T-cell (primary cell): ENCODE measurements around the gene AIRE. TPM values are rescaled to one million over a fixed set of nuclear protein-coding genes. Genes with fewer than 3 reads are reported as not detected.
A peak's percentile ranks its signal among the peaks of the same experiment; 100 is the strongest.

ENCODE experiments used
- ATAC-seq, 4 experiments: fragments of 200-7000 bp in 3 of 4; fragments of 150-1000 bp in 1 of 4; cut with Tn5 transposase; replicated peaks in 1 of 4; 1 replicate in 3 of 4; 2 replicates in 1 of 4; pipeline ENCODE4 v1.10.0; 2021; ENCODE audit warnings: moderate library complexity in 3 of 4, mild to moderate bottlenecking in 2 of 4, moderate number of reproducible peaks in 1 of 4
- CTCF ChIA-PET, 2 donors: fragments of 300-600 bp; sonication (Branson Sonifier 250); formaldehyde crosslinking; loops; one replicate each; lab custom pipeline; 2022; ENCODE audit warnings: antibody characterized with exemption in 2 of 2; lab: Charles Lee
- POLR2A ChIA-PET, 2 donors: fragments of 300-600 bp; sonication (Branson Sonifier 250); formaldehyde crosslinking; loops; one replicate each; lab custom pipeline; 2022; ENCODE audit warnings: antibody characterized with exemption in 2 of 2; lab: Charles Lee
- DNase-seq, 35 experiments: peaks; one replicate each; pipeline versions ENCODE4 v3.0.0 to v3.0.0-alpha.2; 2013 to 2023
- H3K27ac ChIP-seq: one replicate; pipeline ENCODE4 v1.5.1; 2013; ENCODE audit warnings: low read length
- H3K27me3 ChIP-seq, 2 experiments: replicated peaks in 1 of 2; 1 replicate in 1 of 2; 2 replicates in 1 of 2; pipeline versions ENCODE4 v1.6.1 to v1.7.0; 2013; ENCODE audit warnings: low read length in 1 of 2, mixed read lengths in 1 of 2; ENCODE audit not compliant: control insufficient read depth in 2 of 2, insufficient read depth in 2 of 2; ENCODE audit errors: extremely low read depth in 1 of 2
- H3K36me3 ChIP-seq, 2 donors: 1 replicate in 1 of 2; 2 replicates in 1 of 2; pipeline versions ENCODE4 v1.6.1 to v1.7.0; 2013; ENCODE audit warnings: low read length in 1 of 2; ENCODE audit not compliant: control insufficient read depth in 2 of 2, insufficient read depth in 1 of 2; ENCODE audit errors: extremely low read depth in 1 of 2
- H3K4me1 ChIP-seq, 2 experiments: 1 replicate in 1 of 2; 2 replicates in 1 of 2; pipeline versions ENCODE4 v1.6.1 to v1.7.0; 2013; ENCODE audit warnings: low read length in 2 of 2, mixed read lengths in 1 of 2; ENCODE audit not compliant: insufficient read depth in 2 of 2, control insufficient read depth in 1 of 2; ENCODE audit errors: extremely low read depth in 1 of 2
- H3K4me3 ChIP-seq, 2 donors: 1 replicate in 1 of 2; 2 replicates in 1 of 2; pipeline versions ENCODE4 v1.5.1 to v1.7.0; 2013; ENCODE audit warnings: mild to moderate bottlenecking in 2 of 2, low read length in 1 of 2, moderate library complexity in 1 of 2; ENCODE audit not compliant: control insufficient read depth in 1 of 2; ENCODE audit errors: extremely low read depth in 1 of 2
- H3K9me3 ChIP-seq: 2 replicates; pipeline ENCODE4 v1.7.0; 2013
- H3K27ac Mint-ChIP-seq, 2 donors: one replicate each; pipeline ENCODE4 v1.8.0; 2020 to 2021; ENCODE audit warnings: mild to moderate bottlenecking in 2 of 2, mixed read lengths in 2 of 2
- H3K27me3 Mint-ChIP-seq, 2 donors: one replicate each; pipeline ENCODE4 v1.8.0; 2021 to 2022; ENCODE audit warnings: mixed read lengths in 2 of 2
- H3K36me3 Mint-ChIP-seq: one replicate; pipeline ENCODE4 v1.8.0; 2021; ENCODE audit warnings: mixed read lengths
- H3K4me1 Mint-ChIP-seq, 3 donors: one replicate each; pipeline ENCODE4 v1.8.0; 2020 to 2022; ENCODE audit warnings: mixed read lengths in 3 of 3, mild to moderate bottlenecking in 1 of 3
- H3K4me3 Mint-ChIP-seq, 3 donors: one replicate each; pipeline ENCODE4 v1.8.0; 2020 to 2022; ENCODE audit warnings: mild to moderate bottlenecking in 3 of 3, mixed read lengths in 3 of 3, moderate library complexity in 3 of 3
- H3K9me3 Mint-ChIP-seq, 3 donors: one replicate each; pipeline ENCODE4 v1.8.0; 2020 to 2022; ENCODE audit warnings: mixed read lengths in 3 of 3
- WGBS: methylation state at CpG from one replicate; pipeline ENCODE4 v1.1.5; 2013; ENCODE audit warnings: missing lambda C conversion rate; ENCODE audit not compliant: insufficient coverage; 5-methylcytosine and 5-hydroxymethylcytosine counted together
- total RNA-seq, 35 experiments: library from RNA in 6 of 35; stranded (reverse) in 6 of 35; fragments of 120-200 nt in 1 of 35; gene quantifications; one replicate each; pipeline versions ENCODE4 v1.2.1 to v1.2.4 and lab custom pipeline; 2013 to 2026

The AIRE gene
- total RNA-seq, 5 donors from 2014 or later (not counting 1 experiment from before 2014, with no cell fraction given): 0.10 to 1.2 (median 0.47) TPM; not detected in 1

DNA sequence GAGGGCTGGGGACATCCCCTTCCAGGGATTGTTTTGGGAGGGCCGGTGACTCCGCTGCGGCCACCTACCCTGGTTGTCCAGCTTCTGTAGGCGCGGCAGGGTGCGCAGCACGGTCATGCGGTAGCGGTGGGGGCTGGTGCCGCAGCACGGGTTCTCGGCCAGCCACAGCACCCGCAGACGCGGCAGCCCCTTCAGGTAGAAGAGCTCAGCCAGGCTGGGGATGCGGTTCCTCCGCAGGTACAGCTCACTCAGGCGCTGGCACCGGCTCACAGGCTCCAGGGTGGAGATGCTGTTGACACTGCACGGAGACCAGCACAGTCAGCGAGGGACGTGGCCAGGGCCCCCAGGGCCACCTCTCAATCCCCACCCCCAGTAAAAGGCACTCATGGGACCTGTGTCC lies 47.3 kb downstream of the AIRE start:
- ChIA-PET POLR2A (no interaction called here), CTCF (no interaction called here)
- Histone ChIP-seq H3K27ac (no peak overlapping the region), H3K9me3 (no peaks in the 10 kb centered on the region), H3K4me3 (no peak overlapping the region), H3K36me3 (peaks cover 5 to 24% of the 10 kb centered on the region in 2 donors), H3K27me3 (no peaks in the 10 kb centered on the region), H3K4me1 (peaks cover 0 to 5% of the 10 kb centered on the region in 2 experiments)
- 98% methylated on average over 19 of the region's 22 CpGs for WGBS
- Mint-ChIP-seq H3K9me3 (no peaks in the 10 kb centered on the region), H3K36me3 (peaks cover 9% of the 10 kb centered on the region), H3K4me1 (peaks cover 4 to 7% (median 6%) of the 10 kb centered on the region in 3 donors), H3K4me3 (no peak overlapping the region), H3K27ac (no peak overlapping the region), H3K27me3 (no peaks in the 10 kb centered on the region)
- ATAC-seq (no peak), DNase-seq (no peak)

DNA sequence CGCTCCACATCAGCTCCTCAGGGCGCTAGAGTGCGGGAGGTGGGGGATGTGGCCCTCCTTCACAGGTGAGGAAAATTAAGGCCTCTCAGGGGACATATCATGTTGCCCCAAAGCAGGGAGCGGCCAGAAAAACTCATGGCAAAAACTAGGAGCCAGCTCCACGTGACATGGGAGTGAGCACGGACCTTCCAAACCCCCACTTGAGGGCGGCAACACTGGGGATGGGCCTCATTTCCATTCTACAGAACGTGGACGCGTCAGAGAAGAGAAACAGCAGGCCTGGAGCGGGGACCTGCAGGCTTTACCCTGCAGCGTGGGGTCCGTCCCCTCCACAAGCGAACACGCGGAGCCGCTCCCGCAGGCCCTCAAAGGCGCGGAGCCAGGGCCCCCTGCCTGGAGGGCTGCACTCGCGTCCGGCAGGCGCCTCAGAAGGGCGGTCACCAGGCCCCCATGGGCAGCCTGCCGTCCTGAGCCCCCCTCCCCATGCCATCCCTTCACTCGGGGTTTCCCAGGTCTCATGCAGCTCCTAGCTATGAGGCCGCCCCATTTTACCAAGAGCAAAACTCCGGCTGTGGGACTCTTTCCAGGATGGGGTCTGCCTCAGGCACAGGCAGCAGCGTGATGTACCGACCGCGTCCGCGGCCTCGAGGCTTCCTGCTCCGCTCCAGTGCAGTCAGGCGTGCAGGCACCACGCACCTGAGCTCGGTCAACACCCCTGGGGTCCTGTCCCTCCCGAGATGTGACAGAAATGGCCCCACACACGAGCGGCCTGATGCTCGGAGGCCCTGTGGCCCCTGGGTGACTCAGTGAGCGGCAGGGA lies 48.0 kb downstream of the AIRE start:
- Histone ChIP-seq H3K27me3 (no peaks in the 10 kb centered on the region), H3K4me3 (no peak overlapping the region), H3K36me3 (peaks cover 5 to 24% of the 10 kb centered on the region in 2 donors), H3K27ac (no peak overlapping the region), H3K9me3 (no peaks in the 10 kb centered on the region), H3K4me1 (peaks cover 0 to 11% of the 10 kb centered on the region in 2 experiments)
- 88% methylated on average over 41 of the region's 45 CpGs for WGBS
- H3K27ac Mint-ChIP-seq: no peak overlapping the region
- no peaks in the 10 kb centered on the region for H3K27me3 Mint-ChIP-seq
- ChIA-PET POLR2A (interaction anchor here in 1 of 2 donors (0.6 kb wide), 1 partner anchor 60 kb away, joined by 4 read pairs; no protein-coding TSS in a partner anchor), CTCF (interaction anchor here in 1 of 2 donors (0.6 kb wide), 1 partner anchor 29 kb away, joined by 3 read pairs; no protein-coding TSS in a partner anchor)
- H3K36me3 Mint-ChIP-seq: peaks cover 9% of the 10 kb centered on the region
- peaks cover 4 to 8% (median 8%) of the 10 kb centered on the region in 3 donors for H3K4me1 Mint-ChIP-seq
- no peak for ATAC-seq
- H3K9me3 Mint-ChIP-seq: no peaks in the 10 kb centered on the region
- DNase-seq: no peak
- H3K4me3 Mint-ChIP-seq: no peak overlapping the region

DNA sequence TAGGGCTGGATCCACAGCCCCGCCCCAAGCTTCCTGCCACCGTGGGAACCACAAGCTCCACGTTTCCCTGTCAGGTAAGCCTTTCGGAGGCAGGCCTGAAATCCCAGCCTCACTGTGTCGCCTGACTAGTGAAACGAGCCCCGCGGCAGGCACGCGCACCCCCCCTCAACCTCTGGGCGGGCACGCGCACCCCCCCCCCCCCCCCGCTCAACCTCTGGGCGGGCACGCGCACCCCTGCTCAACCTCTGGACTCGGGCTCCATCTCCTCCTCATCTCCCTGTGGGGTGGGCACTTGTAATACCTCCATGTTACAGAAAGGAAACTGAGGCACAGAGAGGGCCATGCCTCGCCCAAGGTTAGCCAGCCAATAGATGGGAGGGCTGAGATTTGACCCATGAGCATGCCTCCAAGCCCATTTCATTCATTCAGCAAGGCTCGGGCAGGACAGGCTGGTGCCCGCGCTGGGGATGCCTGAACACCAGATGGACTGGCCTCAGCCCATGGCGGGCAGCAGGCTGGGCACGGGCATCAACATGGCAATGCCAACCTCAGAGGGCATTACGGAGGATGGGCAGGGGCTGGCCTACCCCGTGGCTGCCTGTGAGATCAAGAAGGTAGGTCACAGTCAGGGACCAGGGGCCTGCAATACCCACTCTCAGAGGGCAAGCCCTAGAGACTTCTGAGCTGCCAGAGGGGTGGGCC lies 48.8 kb downstream of the AIRE start:
- 84% methylated on average over 11 of the region's 26 CpGs for WGBS
- Histone ChIP-seq H3K27me3 (no peaks in the 10 kb centered on the region), H3K27ac (no peak overlapping the region), H3K9me3 (no peaks in the 10 kb centered on the region), H3K4me3 (no peak overlapping the region), H3K4me1 (peaks cover 0 to 12% of the 10 kb centered on the region in 2 experiments), H3K36me3 (peaks cover 5 to 24% of the 10 kb centered on the region in 2 donors)
- ChIA-PET CTCF (interaction anchor here in 1 of 2 donors (0.5 kb wide), 1 partner anchor 582 kb away, joined by 3 read pairs; no protein-coding TSS in a partner anchor), POLR2A (no interaction called here)
- Mint-ChIP-seq H3K27me3 (no peaks in the 10 kb centered on the region), H3K36me3 (peaks cover 9% of the 10 kb centered on the region), H3K9me3 (no peaks in the 10 kb centered on the region), H3K4me3 (no peak overlapping the region), H3K4me1 (peaks cover 7 to 10% (median 10%) of the 10 kb centered on the region in 3 donors), H3K27ac (no peak overlapping the region)
- DNase-seq (no peak), ATAC-seq (no peak)

DNA sequence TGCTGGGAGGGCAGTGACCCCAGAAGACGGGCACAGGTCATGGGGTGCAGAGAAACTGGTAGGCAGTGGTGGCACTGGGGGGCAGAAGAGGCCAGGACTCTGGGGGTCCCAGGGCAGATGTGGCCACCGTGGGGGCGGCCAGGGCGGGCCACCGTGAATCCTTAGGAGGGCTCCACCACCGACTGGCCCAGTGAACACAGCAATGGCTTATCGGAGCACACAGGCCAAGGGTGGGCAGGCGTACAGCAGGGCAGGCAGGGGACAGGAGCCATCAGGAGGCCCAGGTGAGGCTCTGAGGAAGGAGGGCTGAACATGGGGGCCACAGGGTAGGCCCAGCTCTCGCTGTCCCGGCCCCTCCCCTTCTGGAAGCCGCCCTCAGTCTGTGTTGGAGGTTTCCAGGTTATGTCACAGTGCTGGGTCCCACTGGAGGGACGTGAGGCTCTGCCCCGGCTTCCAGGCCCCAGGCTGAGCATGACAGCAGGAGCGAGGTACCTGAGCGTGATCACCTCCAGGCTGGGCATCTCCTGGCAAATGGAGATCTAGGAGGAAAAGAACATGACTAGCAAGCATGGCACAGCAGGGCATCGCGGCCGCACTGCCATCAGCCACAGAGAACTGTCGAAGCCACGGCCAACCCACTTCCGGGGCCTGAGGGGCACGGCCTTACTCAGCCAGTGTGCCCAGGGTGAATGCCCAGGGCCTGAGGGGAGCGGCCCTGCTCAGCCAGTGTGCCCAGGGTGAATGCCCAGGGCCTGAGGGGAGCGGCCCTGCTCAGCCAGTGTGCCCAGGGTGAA lies 49.8 kb downstream of the AIRE start:
- DNase-seq: no peak
- Histone ChIP-seq H3K36me3 (peaks cover 5 to 24% of the 10 kb centered on the region in 2 donors), H3K9me3 (no peaks in the 10 kb centered on the region), H3K27ac (no peak overlapping the region), H3K27me3 (no peaks in the 10 kb centered on the region), H3K4me3 (no peak overlapping the region), H3K4me1 (peaks cover 7 to 22% of the 10 kb centered on the region in 2 experiments)
- Mint-ChIP-seq H3K27ac (no peak overlapping the region), H3K9me3 (no peaks in the 10 kb centered on the region), H3K4me1 (peaks cover 15 to 20% (median 20%) of the 10 kb centered on the region in 3 donors), H3K27me3 (no peaks in the 10 kb centered on the region), H3K4me3 (no peak overlapping the region), H3K36me3 (peaks cover 9% of the 10 kb centered on the region)
- ChIA-PET CTCF (no interaction called here), POLR2A (no interaction called here)
- 97% methylated on average over 14 of the region's 24 CpGs for WGBS
- ATAC-seq: no peak

DNA sequence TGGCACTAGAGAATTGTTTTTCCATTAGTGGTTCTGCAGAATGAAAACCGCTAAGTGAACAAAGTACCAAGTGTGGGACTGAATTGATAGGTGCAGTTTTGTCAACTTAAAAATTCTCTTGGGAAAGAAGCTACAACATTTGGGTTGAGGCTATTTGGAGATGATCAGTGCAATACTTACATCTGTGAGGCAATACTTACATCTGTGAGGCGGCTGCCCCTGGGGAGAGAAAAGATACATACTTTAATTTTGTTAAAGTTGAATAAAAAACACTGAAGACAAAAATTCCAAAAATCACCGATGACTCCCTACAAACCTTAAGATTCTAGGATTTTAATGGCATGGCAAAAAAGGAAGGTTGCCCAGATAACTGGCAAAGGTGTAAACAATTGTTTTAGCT lies 51.8 kb downstream of the AIRE start:
- H3K4me1 ChIP-seq: peaks cover 7 to 22% of the 10 kb centered on the region in 2 experiments
- Mint-ChIP-seq H3K9me3 (no peaks in the 10 kb centered on the region), H3K4me1 (peaks cover 22 to 26% (median 25%) of the 10 kb centered on the region in 3 donors), H3K36me3 (peaks cover 5% of the 10 kb centered on the region), H3K27ac (peak overlapping the region; percentile 83 to 89), H3K27me3 (no peaks in the 10 kb centered on the region), H3K4me3 (peak overlapping the region; percentile 45 to 72 (median 65))
- DNase-seq (no peak), ATAC-seq (no peak)
- peaks cover 3 to 19% of the 10 kb centered on the region in 2 donors for H3K36me3 ChIP-seq
- no peaks in the 10 kb centered on the region for H3K9me3 ChIP-seq
- ChIA-PET POLR2A (no interaction called here), CTCF (interaction anchor here in 1 of 2 donors (0.9 kb wide), 1 partner anchor 40 kb away, joined by 3 read pairs; no protein-coding TSS in a partner anchor)
- no peak overlapping the region for H3K4me3 ChIP-seq
- H3K27ac ChIP-seq: no peak overlapping the region
- WGBS: 57% methylated on average over 1 of the region's 3 CpGs
- no peaks in the 10 kb centered on the region for H3K27me3 ChIP-seq
